ENCODE results near the gene CCDC51. TPM values are rescaled to one million over a fixed set of nuclear protein-coding genes. Genes with fewer than 3 reads are reported as not detected.

The CCDC51 gene
- total and polyA plus RNA-seq, 2 donors (not counting 3 experiments of a cell fraction or from before 2014, with no cell fraction given): 11.2 to 11.3 TPM

DNA sequence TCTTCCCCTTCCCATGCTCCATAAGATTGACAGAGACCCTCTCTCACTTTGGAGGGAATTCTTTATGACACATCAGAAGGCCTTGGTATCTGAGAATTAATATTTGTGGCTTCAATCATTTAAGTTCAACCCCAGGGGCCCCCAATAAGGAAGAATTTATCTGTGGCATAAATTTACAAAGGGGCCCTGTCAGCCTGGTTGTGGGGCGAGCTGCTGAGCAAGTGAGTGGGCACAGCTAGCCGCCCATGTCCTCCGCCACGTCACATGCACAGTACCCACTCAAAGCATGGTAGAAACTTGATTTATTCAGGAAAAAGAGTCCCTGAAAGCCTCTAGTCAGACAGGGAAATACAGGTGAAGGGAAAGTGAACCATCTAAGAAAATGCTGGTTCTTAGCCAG is 23.4 kb downstream of the CCDC51 start:
- POLR2A ChIA-PET: no interaction called here
- Histone ChIP-seq H3K27me3 (ENCODE audit: control insufficient read depth in 2 of 2, insufficient read depth in 2 of 2, low read length in 2 of 2) (no peaks in the 10 kb centered on the region), H3K4me2 (ENCODE audit: insufficient read depth, low read length) (no peak overlapping the region), H3K4me3 (replicated peaks in 1 of 3; ENCODE audit: insufficient read depth in 1 of 3, low read depth in 1 of 3, low read length in 3 of 3) (no peak overlapping the region), H3K36me3 (ENCODE audit: control insufficient read depth in 2 of 2, extremely low read depth in 1 of 2, insufficient read depth in 2 of 2, low read length in 2 of 2) (peaks cover 0 to 25% of the 10 kb centered on the region in 2 experiments), H3K79me2 (ENCODE audit: control insufficient read depth, insufficient read depth, low read length) (no peaks in the 10 kb centered on the region), H3K27ac (ENCODE audit: insufficient read depth, low read depth, low read length) (no peak overlapping the region), H3K4me1 (ENCODE audit: control insufficient read depth, extremely low read depth, insufficient read depth, low read length) (no peaks in the 10 kb centered on the region), H3K9me1 (replicated peaks; ENCODE audit: control insufficient read depth, extremely low read depth, insufficient read depth, low read length) (no peaks in the 10 kb centered on the region), H3K9me3 (replicated peaks; ENCODE audit: control insufficient read depth, insufficient read depth, low read length) (no peaks in the 10 kb centered on the region), H2AFZ (ENCODE audit: low read depth, low read length) (no peak overlapping the region), H4K20me1 (replicated peaks; ENCODE audit: control insufficient read depth, extremely low read depth, insufficient read depth, low read length) (no peaks in the 10 kb centered on the region), H3K9ac (replicated peaks; ENCODE audit: extremely low read depth, insufficient read depth, low read length) (no peak overlapping the region)
- intact Hi-C loops (cut with micrococcal nuclease): no loop called here
- FAIRE-seq (no peak), DNase-seq (ENCODE audit: low read depth, low spot score) (no peak)
- CTCF ChIA-PET: interaction anchor here (0.8 to 4.0 kb wide), 3 partner anchors 16 to 19 kb away, joined by 3 to 46 read pairs (median 5); no protein-coding TSS in a partner anchor
- no TSS peak for BruUV-seq (replicated peaks)
- TF ChIP-seq MYC (IDR thresholded peaks at IDR 0.05; ENCODE audit: low read depth, low read length): no peak
- TF ChIP-seq EZH2 (IDR thresholded peaks at IDR 0.05; ENCODE audit: borderline replicate concordance, low read depth, low read length, severe bottlenecking): no peak
- no peak for TF ChIP-seq GATA2 (IDR thresholded peaks at IDR 0.05; ENCODE audit: insufficient read depth, insufficient read length, low read depth, low read length)
- TF ChIP-seq POLR2A (IDR thresholded peaks at IDR 0.05; ENCODE audit: low read depth, low read length): no peak
- no peak for TF ChIP-seq JUN (IDR thresholded peaks at IDR 0.05; ENCODE audit: borderline replicate concordance, insufficient read depth, insufficient read length, low read depth)
- no peak for TF ChIP-seq POLR2AphosphoS5 (IDR thresholded peaks at IDR 0.05; ENCODE audit: insufficient read depth, low read depth, low read length)
- TF ChIP-seq, protein P1, sequence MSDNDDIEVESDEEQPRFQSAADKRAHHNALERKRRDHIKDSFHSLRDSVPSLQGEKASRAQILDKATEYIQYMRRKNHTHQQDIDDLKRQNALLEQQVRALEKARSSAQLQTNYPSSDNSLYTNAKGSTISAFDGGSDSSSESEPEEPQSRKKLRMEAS (IDR thresholded peaks at IDR 0.05; ENCODE audit: insufficient read depth, insufficient read length): no peak
- TF ChIP-seq FOS (IDR thresholded peaks at IDR 0.05; ENCODE audit: borderline replicate concordance, insufficient read depth, low read length): no peak
- TF ChIP-seq CTCF (IDR thresholded peaks at IDR 0.05; ENCODE audit: extremely low read depth in 1 of 2, insufficient read depth in 1 of 2, low read depth in 1 of 2, low read length in 2 of 2): no peak
- dilution Hi-C loops (cut with MboI; ENCODE audit: extremely low pct_ligation_motif_present, low sequenced_read_pairs): no loop called here
